Caki2 (cell line): Measurements from ENCODE around the gene CTDSPL. TPM values are rescaled to one million over a fixed set of nuclear protein-coding genes. Genes with fewer than 3 reads are reported as not detected.

ENCODE experiments used
- DNase-seq: peaks from one replicate; pipeline ENCODE4 v3.0.0-alpha.2; 2015; ENCODE audit warnings: low read depth
- in situ Hi-C: cut with HindIII; loops from 2 replicates; pipeline ENCODE4 v1.10.0; 2016; ENCODE audit warnings: low sequenced_read_pairs, low pct_unique_long_range_greater_than_20kb, mixed read lengths
- total RNA-seq: library from RNA; depleted of rRNA; stranded (reverse); fragments of >200 nt; shearing (Covaris generic); gene quantifications from 2 replicates; pipeline ENCODE4 v1.2.3, GENCODE V29; 2014; ENCODE audit warnings: low replicate concordance

Gene CTDSPL
- total RNA-seq, 1 experiment from 2014 or later: 36.4 TPM

- no peak for DNase-seq
- in situ Hi-C loops: no loop called here
Measured at GRCh38 chr3:37882711-37883110, 21.0 kb downstream of the CTDSPL start.

GRCh38 chr3:37885814-37886213 lies 24.1 kb downstream of the CTDSPL start:
- in situ Hi-C loops: no loop called here
- no peak for DNase-seq

- in situ Hi-C loops: no loop called here
- no peak for DNase-seq
Measured at GRCh38 chr3:37886395-37886794, 24.7 kb downstream of the CTDSPL start.

GRCh38 chr3:37887062-37887461 lies 25.4 kb downstream of the CTDSPL start:
- DNase-seq: no peak
- in situ Hi-C loops: no loop called here

GRCh38 chr3:37887824-37888223 lies 26.1 kb downstream of the CTDSPL start:
- in situ Hi-C loops: no loop called here
- DNase-seq: no peak

GRCh38 chr3:37888421-37888820 lies 26.7 kb downstream of the CTDSPL start:
- in situ Hi-C loops: no loop called here

GRCh38 chr3:37890522-37890921 lies 28.8 kb downstream of the CTDSPL start:
- in situ Hi-C loops: no loop called here
- DNase-seq: no peak

More at GRCh38 chr3:37888421-37888820, 26.7 kb downstream of the CTDSPL start:
- DNase-seq: no peak

- in situ Hi-C loops: no loop called here
Measured at GRCh38 chr3:37891227-37891626, 29.5 kb downstream of the CTDSPL start.

GRCh38 chr3:37892927-37893600 lies 31.4 kb downstream of the CTDSPL start:
- in situ Hi-C loops: no loop called here
- DNase-seq: peak; percentile 45

More at GRCh38 chr3:37891227-37891626, 29.5 kb downstream of the CTDSPL start:
- no peak for DNase-seq

- DNase-seq: no peak
- in situ Hi-C loops: no loop called here
Measured at GRCh38 chr3:37896827-37897226, 35.1 kb downstream of the CTDSPL start.

- no peak for DNase-seq
- in situ Hi-C loops: no loop called here
Measured at GRCh38 chr3:37897763-37898162, 36.1 kb downstream of the CTDSPL start.

- no peak for DNase-seq
- in situ Hi-C loops: no loop called here
Measured at GRCh38 chr3:37898424-37898823, 36.7 kb downstream of the CTDSPL start.

- in situ Hi-C loops: no loop called here
- DNase-seq: no peak
Measured at GRCh38 chr3:37899101-37899707, 37.5 kb downstream of the CTDSPL start.

GRCh38 chr3:37899711-37900306 lies 38.1 kb downstream of the CTDSPL start:
- in situ Hi-C loops: no loop called here
- no peak for DNase-seq

- DNase-seq: no peak
- in situ Hi-C loops: no loop called here
Measured at GRCh38 chr3:37901721-37902120, 40.0 kb downstream of the CTDSPL start.

- in situ Hi-C loops: no loop called here
- no peak for DNase-seq
Measured at GRCh38 chr3:37902674-37903073, 41.0 kb downstream of the CTDSPL start.

- in situ Hi-C loops: no loop called here
- no peak for DNase-seq
Measured at GRCh38 chr3:37903320-37903719, 41.6 kb downstream of the CTDSPL start.

GRCh38 chr3:37903734-37904133 lies 42.1 kb downstream of the CTDSPL start:
- in situ Hi-C loops: no loop called here
- DNase-seq: no peak

GRCh38 chr3:37904601-37905000 lies 42.9 kb downstream of the CTDSPL start:
- no peak for DNase-seq

GRCh38 chr3:37905346-37905745 lies 43.7 kb downstream of the CTDSPL start:
- DNase-seq: peak; percentile 40
- in situ Hi-C loops: no loop called here

More at GRCh38 chr3:37904601-37905000, 42.9 kb downstream of the CTDSPL start:
- in situ Hi-C loops: no loop called here
